NCI-H2107 treated with DMSO at 0.1 percent for 48 hours (cell line): ENCODE measurements around the gene ARPIN.

ENCODE experiments used
- DNase-seq: peaks from one replicate; lab custom pipeline; 2025; ENCODE audit not compliant: unreplicated experiment; lab: John Stamatoyannopoulos, UW

ARPIN gene

DNA sequence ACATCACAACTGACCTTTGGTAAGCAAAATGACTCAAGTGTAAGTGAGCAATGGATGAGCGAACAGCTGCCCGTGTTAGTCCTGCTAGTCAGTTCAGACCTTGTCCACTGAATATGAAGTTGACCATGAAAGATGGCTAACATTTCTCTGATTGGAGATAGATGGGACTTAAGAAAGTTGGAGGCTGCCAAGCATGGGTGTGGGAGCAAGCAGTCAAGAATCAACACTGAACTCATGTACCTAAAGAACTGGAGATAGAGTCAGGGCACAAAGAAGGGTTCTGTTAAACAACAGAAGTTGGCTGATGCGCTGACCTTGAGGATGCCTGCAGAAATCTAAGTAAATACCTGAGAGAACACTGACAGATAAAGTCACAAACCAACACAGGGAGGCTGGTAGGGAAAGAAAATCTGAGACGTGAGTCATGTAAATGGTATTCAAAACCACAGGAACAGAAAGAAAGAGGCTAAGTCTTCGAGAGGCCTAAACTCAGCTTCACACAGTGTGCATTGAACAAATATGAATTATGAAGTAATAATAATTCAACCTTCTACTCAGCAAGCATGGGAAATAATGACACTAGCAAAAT is 67.4 kb downstream of the ARPIN start:
- no peak for DNase-seq
